ENCODE measurements around the gene ADAMTSL3.

ADAMTSL3 gene

DNA sequence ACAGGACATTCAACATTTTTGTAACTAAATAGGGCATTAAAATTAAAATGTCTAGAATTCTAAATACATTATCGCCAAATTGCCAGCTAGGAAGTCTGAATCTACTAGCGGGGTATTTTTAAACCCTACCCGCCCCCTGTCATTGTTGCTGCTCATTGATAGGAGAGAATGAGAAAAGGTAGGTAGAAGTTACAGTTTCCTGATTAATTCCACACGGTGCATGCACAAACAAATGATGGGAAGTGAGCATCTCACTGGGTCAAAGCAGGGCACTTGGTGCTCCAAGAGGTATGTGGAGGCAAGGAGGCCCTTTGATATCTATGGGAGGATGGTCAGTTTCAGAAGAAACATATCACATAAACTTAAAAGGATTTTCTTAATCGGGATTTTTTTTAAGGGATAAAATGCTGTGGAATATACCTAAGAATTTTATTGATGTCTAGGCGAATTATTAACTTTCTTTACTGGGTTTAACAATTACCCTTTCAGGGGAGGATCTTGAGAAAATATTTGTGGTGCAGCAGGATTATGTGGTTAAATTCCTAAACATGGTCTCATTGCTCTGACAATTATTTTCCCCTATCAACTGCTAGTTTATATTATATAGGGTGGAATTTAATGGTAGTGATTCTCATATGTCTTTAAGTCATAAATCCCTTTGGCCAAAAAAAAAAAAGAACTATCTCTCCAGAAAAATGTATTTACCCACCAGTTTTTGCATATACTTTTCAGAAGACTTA is 345.6 kb downstream of the ADAMTSL3 start:
- H3K27ac ChIP-seq (ENCODE audit: low read depth in 2 of 2, low read length in 2 of 2) = no peak overlapping the region
- no peak overlapping the region for H3K9ac ChIP-seq (ENCODE audit: low read depth in 1 of 2, low read length in 2 of 2)
- no peak overlapping the region for H3K4me3 ChIP-seq (ENCODE audit: low read length in 2 of 2)
- H3K27me3 ChIP-seq (ENCODE audit: control insufficient read depth in 2 of 2, insufficient read depth in 2 of 2, low read length in 2 of 2) = no peaks in the 10 kb centered on the region
- H3K4me1 ChIP-seq (ENCODE audit: control insufficient read depth in 2 of 2, insufficient read depth in 2 of 2, low read length in 2 of 2) = no peaks in the 10 kb centered on the region
- no peaks in the 10 kb centered on the region for H3K36me3 ChIP-seq (ENCODE audit: control insufficient read depth in 2 of 2, insufficient read depth in 2 of 2, low read length in 2 of 2)
- H3K9me3 ChIP-seq (ENCODE audit: control insufficient read depth in 2 of 2, low read length in 2 of 2) = no peaks in the 10 kb centered on the region

DNA sequence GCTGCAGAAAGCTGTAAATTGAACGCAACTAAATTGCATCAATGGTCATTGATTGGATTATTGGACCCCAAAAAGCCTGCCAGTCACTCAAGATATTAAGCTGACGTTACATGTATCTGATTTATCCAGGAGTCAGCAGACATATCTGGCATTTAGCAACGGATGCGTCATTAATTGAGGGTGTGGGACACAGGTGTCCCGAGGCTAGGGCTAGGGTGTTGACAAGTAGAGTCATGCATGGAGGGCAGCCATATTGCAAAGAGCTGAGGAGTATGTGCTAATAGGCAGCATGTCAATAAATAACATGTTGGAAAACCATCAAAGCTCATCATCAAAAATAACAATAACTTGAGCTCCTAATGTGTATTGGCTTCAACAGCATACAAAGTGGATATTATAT is 347.1 kb downstream of the ADAMTSL3 start:
- Histone ChIP-seq H3K27me3 (ENCODE audit: control insufficient read depth in 2 of 2, insufficient read depth in 2 of 2, low read length in 2 of 2) (no peaks in the 10 kb centered on the region), H3K36me3 (ENCODE audit: control insufficient read depth in 2 of 2, insufficient read depth in 2 of 2, low read length in 2 of 2) (no peaks in the 10 kb centered on the region), H3K9ac (ENCODE audit: low read depth in 1 of 2, low read length in 2 of 2) (no peak overlapping the region), H3K9me3 (ENCODE audit: control insufficient read depth in 2 of 2, low read length in 2 of 2) (no peaks in the 10 kb centered on the region), H3K4me1 (ENCODE audit: control insufficient read depth in 2 of 2, insufficient read depth in 2 of 2, low read length in 2 of 2) (no peaks in the 10 kb centered on the region), H3K27ac (ENCODE audit: low read depth in 2 of 2, low read length in 2 of 2) (no peak overlapping the region), H3K4me3 (ENCODE audit: low read length in 2 of 2) (no peak overlapping the region)

DNA sequence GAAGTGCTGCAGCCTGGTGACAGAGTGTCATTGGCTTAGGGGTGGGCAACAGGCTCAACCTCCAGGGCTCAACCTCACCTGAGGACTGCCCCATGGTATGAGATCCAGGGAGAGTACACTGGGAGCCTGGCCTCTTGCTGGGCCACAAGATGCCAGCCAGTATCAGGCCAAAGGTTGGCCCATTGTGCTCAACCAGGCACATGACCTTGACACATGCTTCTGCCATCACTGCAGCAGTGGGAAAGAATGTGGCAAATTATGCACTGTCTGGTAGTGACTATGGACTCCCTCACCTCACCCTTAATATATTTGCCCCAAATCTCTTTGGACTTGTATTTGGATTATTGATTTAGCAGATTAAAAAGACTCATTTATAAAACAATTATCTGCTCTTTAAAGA is 347.7 kb downstream of the ADAMTSL3 start:
- H3K27ac ChIP-seq (ENCODE audit: low read depth in 2 of 2, low read length in 2 of 2) = no peak overlapping the region
- H3K4me1 ChIP-seq (ENCODE audit: control insufficient read depth in 2 of 2, insufficient read depth in 2 of 2, low read length in 2 of 2) = no peaks in the 10 kb centered on the region
- no peaks in the 10 kb centered on the region for H3K9me3 ChIP-seq (ENCODE audit: control insufficient read depth in 2 of 2, low read length in 2 of 2)
- H3K4me3 ChIP-seq (ENCODE audit: low read length in 2 of 2) = no peak overlapping the region
- H3K9ac ChIP-seq (ENCODE audit: low read depth in 1 of 2, low read length in 2 of 2) = no peak overlapping the region
- no peaks in the 10 kb centered on the region for H3K36me3 ChIP-seq (ENCODE audit: control insufficient read depth in 2 of 2, insufficient read depth in 2 of 2, low read length in 2 of 2)
- H3K27me3 ChIP-seq (ENCODE audit: control insufficient read depth in 2 of 2, insufficient read depth in 2 of 2, low read length in 2 of 2) = no peaks in the 10 kb centered on the region

GRCh38 chr15:84003791-84004503 is 350.0 kb downstream of the ADAMTSL3 start:
- Histone ChIP-seq H3K36me3 (ENCODE audit: control insufficient read depth in 2 of 2, insufficient read depth in 2 of 2, low read length in 2 of 2) (no peaks in the 10 kb centered on the region), H3K9me3 (ENCODE audit: control insufficient read depth in 2 of 2, low read length in 2 of 2) (no peaks in the 10 kb centered on the region), H3K27me3 (ENCODE audit: control insufficient read depth in 2 of 2, insufficient read depth in 2 of 2, low read length in 2 of 2) (no peaks in the 10 kb centered on the region), H3K27ac (ENCODE audit: low read depth in 2 of 2, low read length in 2 of 2) (no peak overlapping the region), H3K9ac (ENCODE audit: low read depth in 1 of 2, low read length in 2 of 2) (no peak overlapping the region), H3K4me1 (ENCODE audit: control insufficient read depth in 2 of 2, insufficient read depth in 2 of 2, low read length in 2 of 2) (no peaks in the 10 kb centered on the region), H3K4me3 (ENCODE audit: low read length in 2 of 2) (no peak overlapping the region)

DNA sequence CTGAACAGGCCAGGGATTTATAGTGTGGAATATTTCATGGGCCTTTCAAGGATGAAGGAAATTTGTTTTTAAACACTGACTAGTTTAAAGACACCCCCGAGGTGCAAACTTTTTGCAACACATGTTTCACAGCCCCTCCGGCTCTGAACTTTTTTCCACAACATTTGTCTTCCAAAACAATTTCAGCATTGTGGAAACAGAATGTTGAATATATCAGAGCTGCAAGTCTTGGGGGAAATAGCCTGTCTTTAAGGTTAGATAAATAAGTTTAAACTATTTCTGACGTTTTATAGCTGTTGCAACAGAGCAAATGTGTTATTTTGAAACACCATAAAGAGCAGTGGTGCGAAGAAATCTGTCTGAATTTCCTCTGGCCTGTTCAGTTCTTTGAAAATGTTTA is 352.5 kb downstream of the ADAMTSL3 start:
- Histone ChIP-seq H3K27ac (ENCODE audit: low read depth in 2 of 2, low read length in 2 of 2) (no peak overlapping the region), H3K36me3 (ENCODE audit: control insufficient read depth in 2 of 2, insufficient read depth in 2 of 2, low read length in 2 of 2) (no peaks in the 10 kb centered on the region), H3K9ac (ENCODE audit: low read depth in 1 of 2, low read length in 2 of 2) (no peak overlapping the region), H3K27me3 (ENCODE audit: control insufficient read depth in 2 of 2, insufficient read depth in 2 of 2, low read length in 2 of 2) (no peaks in the 10 kb centered on the region), H3K4me3 (ENCODE audit: low read length in 2 of 2) (no peak overlapping the region), H3K9me3 (ENCODE audit: control insufficient read depth in 2 of 2, low read length in 2 of 2) (no peaks in the 10 kb centered on the region), H3K4me1 (ENCODE audit: control insufficient read depth in 2 of 2, insufficient read depth in 2 of 2, low read length in 2 of 2) (no peaks in the 10 kb centered on the region)

DNA sequence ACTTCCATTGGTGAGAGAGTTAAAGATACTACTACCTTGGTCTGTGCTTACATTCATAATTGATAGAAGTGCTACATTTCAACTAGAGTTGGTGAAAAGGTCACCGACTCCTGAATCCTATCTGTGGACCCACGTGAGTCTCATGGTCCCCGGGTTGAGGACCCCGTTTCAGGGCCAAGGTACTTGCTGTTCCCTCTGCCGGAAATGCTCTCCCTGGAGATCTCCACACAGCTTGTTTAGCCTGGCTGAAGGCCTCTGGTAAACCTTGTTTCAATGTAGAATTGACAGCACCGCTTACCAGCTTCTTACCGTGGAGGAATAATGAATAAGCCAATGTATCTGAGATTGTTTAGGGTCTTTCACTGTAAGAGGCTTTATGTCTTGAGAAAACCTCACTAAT is 355.7 kb downstream of the ADAMTSL3 start:
- Histone ChIP-seq H3K36me3 (ENCODE audit: control insufficient read depth in 2 of 2, insufficient read depth in 2 of 2, low read length in 2 of 2) (no peaks in the 10 kb centered on the region), H3K27ac (ENCODE audit: low read depth in 2 of 2, low read length in 2 of 2) (no peak overlapping the region), H3K27me3 (ENCODE audit: control insufficient read depth in 2 of 2, insufficient read depth in 2 of 2, low read length in 2 of 2) (no peaks in the 10 kb centered on the region), H3K4me1 (ENCODE audit: control insufficient read depth in 2 of 2, insufficient read depth in 2 of 2, low read length in 2 of 2) (no peaks in the 10 kb centered on the region), H3K9ac (ENCODE audit: low read depth in 1 of 2, low read length in 2 of 2) (no peak overlapping the region), H3K4me3 (ENCODE audit: low read length in 2 of 2) (no peak overlapping the region), H3K9me3 (ENCODE audit: control insufficient read depth in 2 of 2, low read length in 2 of 2) (no peaks in the 10 kb centered on the region)

DNA sequence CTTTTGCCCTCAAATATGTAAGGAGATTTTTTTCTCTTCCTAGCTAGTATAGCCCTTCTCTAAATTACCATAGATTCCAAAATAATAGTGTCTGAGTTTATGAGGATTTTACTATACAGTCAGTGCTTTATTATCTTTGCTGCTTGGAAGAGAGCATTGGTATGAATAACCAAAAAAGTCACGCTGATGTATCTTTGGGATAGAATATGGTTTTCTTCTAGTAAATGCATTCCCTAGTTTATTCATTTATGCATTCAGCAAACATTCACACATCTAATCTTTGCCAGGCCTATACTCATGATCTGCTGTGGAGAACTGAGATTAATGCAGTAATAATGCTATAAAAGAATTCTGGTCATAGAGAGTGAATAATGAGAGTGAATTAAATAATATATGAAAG is 356.3 kb downstream of the ADAMTSL3 start:
- H3K36me3 ChIP-seq (ENCODE audit: control insufficient read depth in 2 of 2, insufficient read depth in 2 of 2, low read length in 2 of 2) = no peaks in the 10 kb centered on the region
- no peaks in the 10 kb centered on the region for H3K9me3 ChIP-seq (ENCODE audit: control insufficient read depth in 2 of 2, low read length in 2 of 2)
- no peaks in the 10 kb centered on the region for H3K4me1 ChIP-seq (ENCODE audit: control insufficient read depth in 2 of 2, insufficient read depth in 2 of 2, low read length in 2 of 2)

DNA sequence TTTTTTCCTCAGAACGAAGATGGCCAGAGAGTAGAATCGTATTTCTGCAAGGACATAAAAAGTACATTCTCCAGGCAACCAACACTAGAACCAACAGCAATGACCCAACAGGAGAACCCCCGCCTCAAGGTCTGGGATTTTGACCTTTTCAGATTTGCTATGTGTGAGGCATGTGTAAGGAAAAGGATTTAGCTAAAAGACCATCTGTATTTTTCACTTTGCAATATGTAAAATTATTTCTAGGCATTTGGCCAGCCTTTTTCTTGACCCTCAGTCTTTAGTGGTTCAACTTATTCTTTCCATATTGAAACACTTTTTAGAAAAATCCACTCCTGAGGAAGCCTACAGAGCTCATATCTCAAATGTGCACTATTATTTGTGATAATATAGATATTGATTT is 362.4 kb downstream of the ADAMTSL3 start:
- no peak overlapping the region for H3K4me3 ChIP-seq (ENCODE audit: low read length in 2 of 2)
- H3K9me3 ChIP-seq (ENCODE audit: control insufficient read depth in 2 of 2, low read length in 2 of 2) = no peaks in the 10 kb centered on the region
- no peak overlapping the region for H3K27ac ChIP-seq (ENCODE audit: low read depth in 2 of 2, low read length in 2 of 2)
- no peak overlapping the region for H3K9ac ChIP-seq (ENCODE audit: low read depth in 1 of 2, low read length in 2 of 2)
- H3K36me3 ChIP-seq (ENCODE audit: control insufficient read depth in 2 of 2, insufficient read depth in 2 of 2, low read length in 2 of 2) = no peaks in the 10 kb centered on the region
- H3K4me1 ChIP-seq (ENCODE audit: control insufficient read depth in 2 of 2, insufficient read depth in 2 of 2, low read length in 2 of 2) = no peaks in the 10 kb centered on the region
- H3K27me3 ChIP-seq (ENCODE audit: control insufficient read depth in 2 of 2, insufficient read depth in 2 of 2, low read length in 2 of 2) = no peaks in the 10 kb centered on the region

More for the DNA sequence above, 356.3 kb downstream of the ADAMTSL3 start:
- Histone ChIP-seq H3K4me3 (ENCODE audit: low read length in 2 of 2) (no peak overlapping the region), H3K27ac (ENCODE audit: low read depth in 2 of 2, low read length in 2 of 2) (no peak overlapping the region), H3K9ac (ENCODE audit: low read depth in 1 of 2, low read length in 2 of 2) (no peak overlapping the region), H3K27me3 (ENCODE audit: control insufficient read depth in 2 of 2, insufficient read depth in 2 of 2, low read length in 2 of 2) (no peaks in the 10 kb centered on the region)

GRCh38 chr15:84022516-84022915 is 368.6 kb downstream of the ADAMTSL3 start:
- H3K4me1 ChIP-seq (ENCODE audit: control insufficient read depth in 2 of 2, insufficient read depth in 2 of 2, low read length in 2 of 2) = no peaks in the 10 kb centered on the region
- no peak overlapping the region for H3K27ac ChIP-seq (ENCODE audit: low read depth in 2 of 2, low read length in 2 of 2)
- no peaks in the 10 kb centered on the region for H3K27me3 ChIP-seq (ENCODE audit: control insufficient read depth in 2 of 2, insufficient read depth in 2 of 2, low read length in 2 of 2)
- H3K9ac ChIP-seq (ENCODE audit: low read depth in 1 of 2, low read length in 2 of 2) = no peak overlapping the region
- H3K9me3 ChIP-seq (ENCODE audit: control insufficient read depth in 2 of 2, low read length in 2 of 2) = no peaks in the 10 kb centered on the region
- H3K4me3 ChIP-seq (ENCODE audit: low read length in 2 of 2) = no peak overlapping the region
- no peaks in the 10 kb centered on the region for H3K36me3 ChIP-seq (ENCODE audit: control insufficient read depth in 2 of 2, insufficient read depth in 2 of 2, low read length in 2 of 2)

- Histone ChIP-seq H3K4me3 (ENCODE audit: low read length in 2 of 2) (no peak overlapping the region), H3K27me3 (ENCODE audit: control insufficient read depth in 2 of 2, insufficient read depth in 2 of 2, low read length in 2 of 2) (no peaks in the 10 kb centered on the region), H3K9ac (ENCODE audit: low read depth in 1 of 2, low read length in 2 of 2) (no peak overlapping the region), H3K9me3 (ENCODE audit: control insufficient read depth in 2 of 2, low read length in 2 of 2) (no peaks in the 10 kb centered on the region), H3K4me1 (ENCODE audit: control insufficient read depth in 2 of 2, insufficient read depth in 2 of 2, low read length in 2 of 2) (no peaks in the 10 kb centered on the region), H3K27ac (ENCODE audit: low read depth in 2 of 2, low read length in 2 of 2) (no peak overlapping the region), H3K36me3 (ENCODE audit: control insufficient read depth in 2 of 2, insufficient read depth in 2 of 2, low read length in 2 of 2) (no peaks in the 10 kb centered on the region)
Observed at GRCh38 chr15:84023636-84024035, 369.7 kb downstream of the ADAMTSL3 start.

Measured in mucosa of rectum (tissue), 2 donors.